SK-N-SH (cell line): ENCODE data around the gene PACC1. TPM values are rescaled to one million over a fixed set of nuclear protein-coding genes. Genes with fewer than 3 reads are reported as not detected.

Experiments used
- CTCF ChIA-PET: fragments of 300-600, 350-600 bp; formaldehyde crosslinking; extraction: SDS; loops from one replicate; lab custom pipeline; 2021; lab: Yijun Ruan, JAX
- POLR2A ChIA-PET: fragments of 350-600 bp; sonication (Branson Sonifier 250); formaldehyde crosslinking; extraction: SDS; loops from one replicate; lab custom pipeline; 2020; ENCODE audit warnings: antibody characterized with exemption, inconsistent platforms; lab: Yijun Ruan, JAX
- DNase-seq: peaks from one replicate; pipeline ENCODE4 v3.0.0; 2012
- H2AFZ ChIP-seq: fragments of 200-600 bp; sonication (generic); 2 replicates; pipeline ENCODE4 v1.8.1; 2016; ENCODE audit warnings: antibody characterized with exemption, mild to moderate bottlenecking, low read depth
- H3F3A ChIP-seq: fragments of 200-600 bp; sonication (generic); replicated peaks from 2 replicates; pipeline ENCODE3; 2016; ENCODE audit warnings: antibody characterized with exemption, mild to moderate bottlenecking; ENCODE audit not compliant: insufficient read depth
- H3K27ac ChIP-seq, 2 experiments: fragments of 200-500 bp in 1 of 2; fragments of 200-600 bp in 1 of 2; sonication (Bioruptor generic) in 1 of 2; sonication (generic), shearing (Covaris generic) in 1 of 2; 2 replicates each; pipeline versions ENCODE4 v1.5.1 to v1.6.1; 2014 to 2016; ENCODE audit warnings: low read depth in 2 of 2, inconsistent platforms in 1 of 2, low read length in 1 of 2, mild to moderate bottlenecking in 1 of 2, mixed read lengths in 1 of 2
- H3K27me3 ChIP-seq: fragments of 200-600 bp; sonication (generic), shearing (Covaris generic); 2 replicates; pipeline ENCODE4 v1.6.1; 2016; ENCODE audit warnings: mixed run types; ENCODE audit not compliant: insufficient read depth
- H3K36me3 ChIP-seq, 2 experiments: fragments of 200-500 bp in 1 of 2; fragments of 200-600 bp in 1 of 2; sonication (Bioruptor generic) in 1 of 2; sonication (generic) in 1 of 2; replicated peaks in 1 of 2; 2 replicates each; pipeline versions ENCODE3 to v1.5.1; 2014 to 2016; ENCODE audit warnings: low read length in 1 of 2, mild to moderate bottlenecking in 1 of 2; ENCODE audit not compliant: insufficient read depth in 2 of 2, control insufficient read depth in 1 of 2
- H3K4me1 ChIP-seq, 2 experiments: fragments of 200-500 bp in 1 of 2; fragments of 200-600 bp in 1 of 2; sonication (Bioruptor generic) in 1 of 2; sonication (generic), shearing (Covaris generic) in 1 of 2; 2 replicates each; pipeline versions ENCODE4 v1.5.1 to v1.6.1; 2014 to 2016; ENCODE audit warnings: low read depth in 1 of 2, low read length in 1 of 2, mixed run types in 1 of 2; ENCODE audit not compliant: insufficient read depth in 2 of 2, control insufficient read depth in 1 of 2
- H3K4me2 ChIP-seq: fragments of 200-600 bp; sonication (generic), shearing (Covaris generic); 2 replicates; pipeline ENCODE4 v1.6.1; 2017; ENCODE audit warnings: mixed run types
- H3K4me3 ChIP-seq, 2 experiments: fragments of 200-500 bp in 1 of 2; fragments of 200-600 bp in 1 of 2; sonication (Bioruptor generic) in 1 of 2; sonication (generic), shearing (Covaris generic) in 1 of 2; 2 replicates each; pipeline versions ENCODE4 v1.5.1 to v1.8.1; 2014 to 2016; ENCODE audit warnings: low read depth in 2 of 2, inconsistent platforms in 1 of 2, low read length in 1 of 2, mild to moderate bottlenecking in 1 of 2, mixed read lengths in 1 of 2, moderate library complexity in 1 of 2
- H3K79me2 ChIP-seq: fragments of 200-600 bp; sonication (generic); 2 replicates; pipeline ENCODE4 v1.8.1; 2017; ENCODE audit warnings: mild to moderate bottlenecking; ENCODE audit not compliant: insufficient read depth
- H3K9ac ChIP-seq: fragments of 200-600 bp; sonication (generic); 2 replicates; pipeline ENCODE4 v1.6.1; 2017; ENCODE audit warnings: mixed run types
- H3K9me2 ChIP-seq: fragments of 200-600 bp; sonication (generic); 2 replicates; pipeline ENCODE4 v1.6.1; 2017; ENCODE audit warnings: mixed run types
- H3K9me3 ChIP-seq: fragments of 200-600 bp; sonication (generic); 2 replicates; pipeline ENCODE4 v1.6.1; 2017; ENCODE audit warnings: mixed run types, mild to moderate bottlenecking, moderate library complexity
- H4K20me1 ChIP-seq: fragments of 200-600 bp; sonication (generic); 2 replicates; pipeline ENCODE4 v1.6.1; 2017; ENCODE audit warnings: mild to moderate bottlenecking, mixed run types; ENCODE audit not compliant: insufficient read depth
- ELF1 ChIP-seq: IDR thresholded peaks from 2 replicates; pipeline ENCODE4 v1.4.0; 2012
- MEF2A ChIP-seq: IDR thresholded peaks from 2 replicates; pipeline ENCODE4 v1.4.0; 2012; ENCODE audit warnings: low read depth, borderline replicate concordance
- MXI1 ChIP-seq: IDR thresholded peaks from 2 replicates; pipeline ENCODE4 v1.6.1; 2012; ENCODE audit warnings: mild to moderate bottlenecking, low read depth, low read length, improper control_type of control experiment
- NFIC ChIP-seq: IDR thresholded peaks from 2 replicates; pipeline ENCODE4 v1.4.0; 2012; ENCODE audit warnings: borderline replicate concordance
- NRF1 ChIP-seq: IDR thresholded peaks from 2 replicates; pipeline ENCODE4 v1.6.1; 2012; ENCODE audit warnings: low read depth, mild to moderate bottlenecking, low read length
- RCOR1 ChIP-seq: fragments of 150-350 bp; IDR thresholded peaks from 2 replicates; pipeline ENCODE4 v1.6.1; 2017; ENCODE audit warnings: antibody characterized with exemption, low read length
- RXRA ChIP-seq: IDR thresholded peaks from 2 replicates; pipeline ENCODE4 v1.4.0; 2012; ENCODE audit warnings: low read depth, mild to moderate bottlenecking, borderline replicate concordance
- WGBS: methylation state at CpG from one replicate; pipeline ENCODE4 v1.1.6; 2017; ENCODE audit warnings: low lambda C conversion rate; 5-methylcytosine and 5-hydroxymethylcytosine counted together
- polyA plus RNA-seq, 3 experiments: library from polyadenylated mRNA; depleted of rRNA; stranded (reverse); fragments of >200 nt; gene quantifications; 2 replicates each; pipeline ENCODE4 v1.2.3, GENCODE V29; 2012
- TF ChIP-seq, protein P1 (sequence below): IDR thresholded peaks from 2 replicates; pipeline ENCODE4; 2012
- TF ChIP-seq, protein P2 (sequence below): fragments of 150-350 bp; IDR thresholded peaks from 2 replicates; pipeline ENCODE4 v1.6.1; 2016; ENCODE audit warnings: mild to moderate bottlenecking, low read depth, low read length
- TF ChIP-seq, protein P3 (sequence below): fragments of 150-350 bp; IDR thresholded peaks from 2 replicates; pipeline ENCODE4 v1.6.1; 2017; ENCODE audit warnings: antibody characterized with exemption, low read length, low read depth, borderline replicate concordance

Gene PACC1
- polyA plus RNA-seq, 1 of the 3 experiments (the other 2 are of a cell fraction) = 23.1 TPM

DNA sequence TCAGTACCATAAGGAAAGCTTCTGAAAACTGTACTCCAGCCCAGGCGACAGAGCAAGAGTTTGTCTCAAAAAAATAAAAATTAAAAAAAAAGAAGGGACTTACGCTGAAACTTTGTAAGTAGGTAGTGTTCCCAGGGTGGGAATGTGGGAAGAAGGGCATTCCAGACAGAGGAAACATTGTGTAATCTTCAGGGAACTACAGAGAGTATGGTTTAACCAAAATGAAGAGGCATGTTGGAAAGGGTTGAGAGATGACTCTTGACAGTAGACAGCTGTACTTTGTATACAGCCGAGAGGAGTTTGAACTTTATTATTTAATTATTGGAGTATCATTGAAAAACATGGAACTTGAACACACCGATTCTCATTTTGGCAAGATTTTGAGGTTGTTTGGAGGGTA lies 86.4 kb downstream of the PACC1 start:
- DNase-seq = no peak
- Histone ChIP-seq H3K4me3 (no peak overlapping the region), H3K4me2 (no peak overlapping the region), H3K9me3 (no peaks in the 10 kb centered on the region), H2AFZ (no peak overlapping the region), H3F3A (no peaks in the 10 kb centered on the region), H3K27ac (no peak overlapping the region), H3K4me1 (no peaks in the 10 kb centered on the region), H3K9ac (no peak overlapping the region), H3K36me3 (peaks cover 0 to 11% of the 10 kb centered on the region in 2 experiments), H3K9me2 (no peaks in the 10 kb centered on the region), H3K27me3 (no peaks in the 10 kb centered on the region), H3K79me2 (no peaks in the 10 kb centered on the region; the same call in 1 of the 2 replicates), H4K20me1 (no peaks in the 10 kb centered on the region)
- CTCF ChIA-PET = interaction anchor here (0.8 kb wide), 1 partner anchor 37 kb away, joined by 3 read pairs; no protein-coding TSS in a partner anchor
- POLR2A ChIA-PET = no interaction called here
- TF ChIP-seq, protein P1, sequence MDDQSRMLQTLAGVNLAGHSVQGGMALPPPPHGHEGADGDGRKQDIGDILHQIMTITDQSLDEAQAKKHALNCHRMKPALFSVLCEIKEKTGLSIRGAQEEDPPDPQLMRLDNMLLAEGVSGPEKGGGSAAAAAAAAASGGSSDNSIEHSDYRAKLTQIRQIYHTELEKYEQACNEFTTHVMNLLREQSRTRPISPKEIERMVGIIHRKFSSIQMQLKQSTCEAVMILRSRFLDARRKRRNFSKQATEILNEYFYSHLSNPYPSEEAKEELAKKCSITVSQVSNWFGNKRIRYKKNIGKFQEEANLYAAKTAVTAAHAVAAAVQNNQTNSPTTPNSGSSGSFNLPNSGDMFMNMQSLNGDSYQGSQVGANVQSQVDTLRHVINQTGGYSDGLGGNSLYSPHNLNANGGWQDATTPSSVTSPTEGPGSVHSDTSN = no peak
- no peak for TF ChIP-seq NFIC
- no peak for TF ChIP-seq MXI1
- no peak for TF ChIP-seq MEF2A
- no peak for TF ChIP-seq NRF1
- no peak for TF ChIP-seq RXRA
- no peak for TF ChIP-seq ELF1
- WGBS = 87% methylated on average over 4 of the region's 4 CpGs

DNA sequence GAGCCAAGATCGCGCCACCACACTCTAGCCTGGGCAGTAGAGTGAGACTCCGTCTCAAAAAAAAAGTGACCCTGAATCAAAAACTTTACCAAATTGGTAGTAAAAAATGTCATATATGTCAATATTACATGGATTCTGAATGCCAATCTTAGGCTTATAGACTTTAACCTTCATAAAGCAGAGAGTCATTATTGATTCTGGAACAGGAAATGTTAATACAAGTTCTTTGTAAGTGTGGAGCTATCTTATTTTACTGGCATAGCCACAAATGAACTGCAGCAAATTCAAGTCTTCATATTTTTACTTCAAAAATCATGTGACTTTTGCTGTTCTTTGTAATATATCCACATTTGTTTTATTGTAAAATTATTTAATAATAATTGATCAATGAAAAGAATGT lies 88.1 kb downstream of the PACC1 start:
- no peak for DNase-seq
- H3K4me3 ChIP-seq = no peak overlapping the region
- H3K9me3 ChIP-seq = no peaks in the 10 kb centered on the region
- no peaks in the 10 kb centered on the region; the same call in 1 of the 2 replicates for H3K79me2 ChIP-seq
- H3K9ac ChIP-seq = no peak overlapping the region
- 73% methylated on average over 3 of the region's 3 CpGs for WGBS
- ChIA-PET POLR2A (no interaction called here), CTCF (interaction anchor here (0.8 to 1.3 kb wide), 2 partner anchors 15 to 256 kb away, joined by 3 read pairs; no protein-coding TSS in a partner anchor)
- H3K27ac ChIP-seq = no peak overlapping the region
- H3F3A ChIP-seq = no peaks in the 10 kb centered on the region
- TF ChIP-seq RCOR1 = no peak
- TF ChIP-seq, protein P2, sequence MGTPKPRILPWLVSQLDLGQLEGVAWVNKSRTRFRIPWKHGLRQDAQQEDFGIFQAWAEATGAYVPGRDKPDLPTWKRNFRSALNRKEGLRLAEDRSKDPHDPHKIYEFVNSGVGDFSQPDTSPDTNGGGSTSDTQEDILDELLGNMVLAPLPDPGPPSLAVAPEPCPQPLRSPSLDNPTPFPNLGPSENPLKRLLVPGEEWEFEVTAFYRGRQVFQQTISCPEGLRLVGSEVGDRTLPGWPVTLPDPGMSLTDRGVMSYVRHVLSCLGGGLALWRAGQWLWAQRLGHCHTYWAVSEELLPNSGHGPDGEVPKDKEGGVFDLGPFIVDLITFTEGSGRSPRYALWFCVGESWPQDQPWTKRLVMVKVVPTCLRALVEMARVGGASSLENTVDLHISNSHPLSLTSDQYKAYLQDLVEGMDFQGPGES = no peak
- TF ChIP-seq, protein P3, sequence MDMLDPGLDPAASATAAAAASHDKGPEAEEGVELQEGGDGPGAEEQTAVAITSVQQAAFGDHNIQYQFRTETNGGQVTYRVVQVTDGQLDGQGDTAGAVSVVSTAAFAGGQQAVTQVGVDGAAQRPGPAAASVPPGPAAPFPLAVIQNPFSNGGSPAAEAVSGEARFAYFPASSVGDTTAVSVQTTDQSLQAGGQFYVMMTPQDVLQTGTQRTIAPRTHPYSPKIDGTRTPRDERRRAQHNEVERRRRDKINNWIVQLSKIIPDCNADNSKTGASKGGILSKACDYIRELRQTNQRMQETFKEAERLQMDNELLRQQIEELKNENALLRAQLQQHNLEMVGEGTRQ = no peak
- TF ChIP-seq, all 33 proteins: peak for 0
- no peaks in the 10 kb centered on the region for H3K4me1 ChIP-seq
- H3K9me2 ChIP-seq = no peaks in the 10 kb centered on the region
- no peaks in the 10 kb centered on the region for H3K27me3 ChIP-seq
- H3K36me3 ChIP-seq = peaks cover 0 to 5% of the 10 kb centered on the region in 2 experiments
- H4K20me1 ChIP-seq = no peaks in the 10 kb centered on the region
- H2AFZ ChIP-seq = no peak overlapping the region
- H3K4me2 ChIP-seq = no peak overlapping the region
